SK-N-SH (cell line): Measurements from ENCODE around the gene LRRC8E. TPM values are rescaled to one million over a fixed set of nuclear protein-coding genes. Genes with fewer than 3 reads are reported as not detected.

Experiments used
- CTCF ChIA-PET: fragments of 300-600, 350-600 bp; formaldehyde crosslinking; extraction: SDS; loops from one replicate; lab custom pipeline; 2021; lab: Yijun Ruan, JAX
- POLR2A ChIA-PET: fragments of 350-600 bp; sonication (Branson Sonifier 250); formaldehyde crosslinking; extraction: SDS; loops from one replicate; lab custom pipeline; 2020; ENCODE audit warnings: antibody characterized with exemption, inconsistent platforms; lab: Yijun Ruan, JAX
- DNase-seq: peaks from one replicate; pipeline ENCODE4 v3.0.0; 2012
- H2AFZ ChIP-seq: fragments of 200-600 bp; sonication (generic); 2 replicates; pipeline ENCODE4 v1.8.1; 2016; ENCODE audit warnings: antibody characterized with exemption, mild to moderate bottlenecking, low read depth
- H3F3A ChIP-seq: fragments of 200-600 bp; sonication (generic); replicated peaks from 2 replicates; pipeline ENCODE3; 2016; ENCODE audit warnings: antibody characterized with exemption, mild to moderate bottlenecking; ENCODE audit not compliant: insufficient read depth
- H3K27ac ChIP-seq, 2 experiments: fragments of 200-500 bp in 1 of 2; fragments of 200-600 bp in 1 of 2; sonication (Bioruptor generic) in 1 of 2; sonication (generic), shearing (Covaris generic) in 1 of 2; 2 replicates each; pipeline versions ENCODE4 v1.5.1 to v1.6.1; 2014 to 2016; ENCODE audit warnings: low read depth in 2 of 2, inconsistent platforms in 1 of 2, low read length in 1 of 2, mild to moderate bottlenecking in 1 of 2, mixed read lengths in 1 of 2
- H3K27me3 ChIP-seq: fragments of 200-600 bp; sonication (generic), shearing (Covaris generic); 2 replicates; pipeline ENCODE4 v1.6.1; 2016; ENCODE audit warnings: mixed run types; ENCODE audit not compliant: insufficient read depth
- H3K36me3 ChIP-seq, 2 experiments: fragments of 200-500 bp in 1 of 2; fragments of 200-600 bp in 1 of 2; sonication (Bioruptor generic) in 1 of 2; sonication (generic) in 1 of 2; replicated peaks in 1 of 2; 2 replicates each; pipeline versions ENCODE3 to v1.5.1; 2014 to 2016; ENCODE audit warnings: low read length in 1 of 2, mild to moderate bottlenecking in 1 of 2; ENCODE audit not compliant: insufficient read depth in 2 of 2, control insufficient read depth in 1 of 2
- H3K4me1 ChIP-seq, 2 experiments: fragments of 200-500 bp in 1 of 2; fragments of 200-600 bp in 1 of 2; sonication (Bioruptor generic) in 1 of 2; sonication (generic), shearing (Covaris generic) in 1 of 2; 2 replicates each; pipeline versions ENCODE4 v1.5.1 to v1.6.1; 2014 to 2016; ENCODE audit warnings: low read depth in 1 of 2, low read length in 1 of 2, mixed run types in 1 of 2; ENCODE audit not compliant: insufficient read depth in 2 of 2, control insufficient read depth in 1 of 2
- H3K4me2 ChIP-seq: fragments of 200-600 bp; sonication (generic), shearing (Covaris generic); 2 replicates; pipeline ENCODE4 v1.6.1; 2017; ENCODE audit warnings: mixed run types
- H3K4me3 ChIP-seq, 2 experiments: fragments of 200-500 bp in 1 of 2; fragments of 200-600 bp in 1 of 2; sonication (Bioruptor generic) in 1 of 2; sonication (generic), shearing (Covaris generic) in 1 of 2; 2 replicates each; pipeline versions ENCODE4 v1.5.1 to v1.8.1; 2014 to 2016; ENCODE audit warnings: low read depth in 2 of 2, inconsistent platforms in 1 of 2, low read length in 1 of 2, mild to moderate bottlenecking in 1 of 2, mixed read lengths in 1 of 2, moderate library complexity in 1 of 2
- H3K79me2 ChIP-seq: fragments of 200-600 bp; sonication (generic); 2 replicates; pipeline ENCODE4 v1.8.1; 2017; ENCODE audit warnings: mild to moderate bottlenecking; ENCODE audit not compliant: insufficient read depth
- H3K9ac ChIP-seq: fragments of 200-600 bp; sonication (generic); 2 replicates; pipeline ENCODE4 v1.6.1; 2017; ENCODE audit warnings: mixed run types
- H3K9me2 ChIP-seq: fragments of 200-600 bp; sonication (generic); 2 replicates; pipeline ENCODE4 v1.6.1; 2017; ENCODE audit warnings: mixed run types
- H3K9me3 ChIP-seq: fragments of 200-600 bp; sonication (generic); 2 replicates; pipeline ENCODE4 v1.6.1; 2017; ENCODE audit warnings: mixed run types, mild to moderate bottlenecking, moderate library complexity
- H4K20me1 ChIP-seq: fragments of 200-600 bp; sonication (generic); 2 replicates; pipeline ENCODE4 v1.6.1; 2017; ENCODE audit warnings: mild to moderate bottlenecking, mixed run types; ENCODE audit not compliant: insufficient read depth
- CHD2 ChIP-seq: fragments of 150-350 bp; IDR thresholded peaks from 2 replicates; pipeline ENCODE4 v1.6.1; 2018; ENCODE audit warnings: low read length; ENCODE audit not compliant: partially characterized antibody
- CTCF ChIP-seq: fragments of 200-600 bp; sonication (generic); IDR thresholded peaks from 2 replicates; pipeline ENCODE4 v1.6.1; 2017; ENCODE audit warnings: antibody characterized with exemption, mild to moderate bottlenecking, moderate library complexity
- ELF1 ChIP-seq: IDR thresholded peaks from 2 replicates; pipeline ENCODE4 v1.4.0; 2012
- FOSL2 ChIP-seq: IDR thresholded peaks from 2 replicates; pipeline ENCODE4 v1.4.0; 2012; ENCODE audit warnings: low read depth, mild to moderate bottlenecking, moderate library complexity, borderline replicate concordance
- GABPA ChIP-seq: IDR thresholded peaks from 2 replicates; pipeline ENCODE4 v1.4.0; 2012; ENCODE audit warnings: low read depth, mild to moderate bottlenecking
- GATA2 ChIP-seq: sonication (generic); formaldehyde crosslinking; IDR thresholded peaks from 2 replicates; pipeline ENCODE4 v1.5.0; 2020; ENCODE audit warnings: mild to moderate bottlenecking, missing genetic modification reagents
- IRF3 ChIP-seq: fragments of 150-350 bp; IDR thresholded peaks from 2 replicates; pipeline ENCODE4 v1.6.1; 2016; ENCODE audit warnings: mild to moderate bottlenecking, low read depth, low read length
- JUND ChIP-seq: IDR thresholded peaks from 2 replicates; pipeline ENCODE4 v1.4.0; 2012
- MAX ChIP-seq: IDR thresholded peaks from 2 replicates; pipeline ENCODE4 v1.4.0; 2012; ENCODE audit warnings: low read depth
- MEF2A ChIP-seq: IDR thresholded peaks from 2 replicates; pipeline ENCODE4 v1.4.0; 2012; ENCODE audit warnings: low read depth, borderline replicate concordance
- MXI1 ChIP-seq: IDR thresholded peaks from 2 replicates; pipeline ENCODE4 v1.6.1; 2012; ENCODE audit warnings: mild to moderate bottlenecking, low read depth, low read length, improper control_type of control experiment
- NRF1 ChIP-seq: IDR thresholded peaks from 2 replicates; pipeline ENCODE4 v1.6.1; 2012; ENCODE audit warnings: low read depth, mild to moderate bottlenecking, low read length
- REST ChIP-seq: IDR thresholded peaks from 2 replicates; pipeline ENCODE4 v1.6.1; 2012; ENCODE audit warnings: mild to moderate bottlenecking, low read depth, low read length, moderate library complexity
- SMC3 ChIP-seq: IDR thresholded peaks from 2 replicates; pipeline ENCODE4 v1.6.1; 2012; ENCODE audit warnings: low read depth, low read length, improper control_type of control experiment
- TCF12 ChIP-seq: IDR thresholded peaks from 2 replicates; pipeline ENCODE4 v1.4.0; 2012
- USF1 ChIP-seq: IDR thresholded peaks from 2 replicates; pipeline ENCODE4 v1.4.0; 2012; ENCODE audit warnings: low read depth, borderline replicate concordance
- WGBS: methylation state at CpG from one replicate; pipeline ENCODE4 v1.1.6; 2017; ENCODE audit warnings: low lambda C conversion rate; 5-methylcytosine and 5-hydroxymethylcytosine counted together
- polyA plus RNA-seq, 3 experiments: library from polyadenylated mRNA; depleted of rRNA; stranded (reverse); fragments of >200 nt; gene quantifications; 2 replicates each; pipeline ENCODE4 v1.2.3, GENCODE V29; 2012

Gene LRRC8E
- polyA plus RNA-seq, 1 of the 3 experiments (the other 2 are of a cell fraction): 0.02 TPM

DNA sequence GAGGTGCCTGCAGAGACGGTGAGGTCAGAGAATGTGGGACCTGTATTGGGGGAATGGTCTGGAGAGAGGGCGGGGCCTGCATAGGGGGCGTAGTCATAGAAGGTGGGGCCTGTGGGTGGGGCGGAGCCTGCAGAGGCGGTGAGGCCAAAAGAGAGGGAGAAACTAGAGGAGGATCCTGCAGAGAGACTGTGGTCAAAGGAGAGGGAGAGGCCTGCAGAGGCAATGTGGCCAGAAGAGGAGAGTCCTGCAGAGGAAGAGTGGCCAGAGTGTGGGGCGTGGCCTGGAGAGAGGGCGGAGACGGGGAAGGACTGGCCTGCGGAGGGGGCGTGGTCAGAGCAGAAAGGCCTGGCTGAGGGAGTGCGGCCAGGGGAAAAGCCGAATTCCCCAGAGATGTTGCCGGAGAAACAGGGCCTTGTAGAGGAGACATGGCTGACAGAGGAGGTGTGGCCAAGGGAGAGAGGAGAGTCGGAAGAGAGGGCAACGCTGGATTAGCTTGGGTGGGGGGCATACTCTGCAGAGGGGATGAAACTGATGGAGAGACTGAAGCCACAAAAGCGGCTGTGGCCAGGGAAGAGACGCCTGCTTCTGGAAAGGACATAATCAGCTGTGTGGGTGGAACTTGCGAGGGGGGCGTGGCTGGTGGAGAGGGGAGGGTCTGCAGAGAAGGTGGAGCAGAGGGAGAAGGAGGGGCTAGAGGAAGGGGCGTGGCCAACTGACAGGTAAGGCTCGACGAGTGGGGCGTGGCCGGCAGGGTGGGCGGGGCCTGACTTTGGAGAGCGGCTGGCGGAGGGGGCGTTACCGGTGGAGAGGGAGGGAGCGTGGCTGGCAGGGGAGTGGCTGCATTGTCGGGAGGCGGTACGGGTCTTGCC lies 16.6 kb upstream of the LRRC8E start:
- Histone ChIP-seq H4K20me1 (no peaks in the 10 kb centered on the region), H3K27ac (peak overlapping the region; percentile 53 to 74), H3K4me2 (peak overlapping the region; percentile 55), H3K36me3 (no peaks in the 10 kb centered on the region), H3K4me1 (peaks cover 0 to 30% of the 10 kb centered on the region in 2 experiments; a peak in 2 of 4 replicates), H3K9me2 (no peaks in the 10 kb centered on the region), H3K4me3 (peak overlapping the region in 1 of 2 experiments; percentile 24; a peak in 3 of 4 replicates), H3K27me3 (no peaks in the 10 kb centered on the region), H3K79me2 (no peaks in the 10 kb centered on the region), H3K9me3 (no peaks in the 10 kb centered on the region), H3K9ac (no peak overlapping the region), H3F3A (peaks cover 14% of the 10 kb centered on the region), H2AFZ (peak overlapping the region; percentile 92)
- peak; percentile 83 for DNase-seq
- 11% methylated on average over 30 of the region's 33 CpGs for WGBS
- ChIA-PET CTCF (interaction anchor here (0.7 to 1.6 kb wide), 4 partner anchors 10 to 56 kb away, joined by 3 to 5 read pairs (median 4); partner anchors contain the start of gene MAP2K7), POLR2A (no interaction called here)
- no peak for TF ChIP-seq CHD2
- peak; percentile 47; the same call in 1 of the 2 replicates for TF ChIP-seq MXI1

DNA sequence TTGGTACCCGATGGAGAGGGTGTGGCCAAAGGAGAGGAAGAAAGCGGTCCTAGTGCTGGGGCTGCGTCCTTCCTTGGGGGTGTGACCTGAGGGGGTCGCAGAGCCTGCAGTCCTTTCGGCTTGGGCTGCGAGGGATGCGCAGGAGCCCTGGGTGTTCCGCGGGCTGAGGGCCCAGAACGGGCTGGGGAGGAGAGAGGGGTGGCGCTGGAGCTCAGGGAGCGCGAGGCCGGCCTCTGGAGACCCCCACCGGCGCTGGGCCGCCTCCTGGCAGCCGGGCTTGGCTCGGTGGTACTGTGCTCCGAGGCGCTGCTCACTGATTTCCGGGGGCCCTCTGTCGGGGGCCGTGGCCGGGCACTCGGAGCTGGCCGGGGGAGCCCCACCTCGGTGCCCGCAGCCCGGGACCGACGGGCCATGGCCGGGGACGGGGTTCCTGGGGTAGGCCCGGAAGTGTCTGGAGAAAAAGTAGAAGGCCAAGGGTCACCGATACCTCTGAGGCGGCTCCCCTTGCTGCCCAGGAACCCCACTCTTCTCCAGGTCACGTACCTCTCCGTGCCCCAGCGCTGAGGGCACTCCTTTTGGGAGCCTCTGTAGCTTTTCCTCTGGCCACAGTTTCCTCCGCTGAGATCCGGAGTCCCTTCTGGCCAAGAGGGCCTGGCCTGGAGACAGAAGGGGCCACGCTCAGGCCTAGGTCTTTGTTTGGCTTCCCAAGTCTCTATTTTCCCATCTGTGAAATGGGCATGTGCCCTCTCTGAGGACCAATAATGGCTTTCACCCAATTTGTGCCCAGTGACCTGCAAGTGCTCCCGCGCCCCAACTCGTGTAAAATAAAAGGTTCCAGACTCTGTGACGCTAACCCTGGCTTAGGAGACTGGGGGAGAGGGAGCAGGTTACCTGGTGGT lies 15.8 kb upstream of the LRRC8E start:
- no peak for DNase-seq
- H3K4me3 ChIP-seq: no peak overlapping the region
- CTCF ChIA-PET: interaction anchor here (0.7 to 1.6 kb wide), 6 partner anchors 11 to 55 kb away, joined by 3 to 5 read pairs (median 4); partner anchors contain the start of gene MAP2K7
- no peaks in the 10 kb centered on the region for H3K9me3 ChIP-seq
- peaks cover 14% of the 10 kb centered on the region for H3F3A ChIP-seq
- POLR2A ChIA-PET: no interaction called here
- H3K79me2 ChIP-seq: no peaks in the 10 kb centered on the region
- H3K4me2 ChIP-seq: peak overlapping the region; percentile 55; the same call in 1 of the 2 replicates
- H3K9me2 ChIP-seq: no peaks in the 10 kb centered on the region
- no peaks in the 10 kb centered on the region for H3K27me3 ChIP-seq
- H3K27ac ChIP-seq: no peak overlapping the region; a peak in 1 of 4 replicates
- WGBS: 95% methylated on average over 10 of the region's 47 CpGs
- H2AFZ ChIP-seq: no peak overlapping the region
- no peak overlapping the region for H3K9ac ChIP-seq
- no peaks in the 10 kb centered on the region for H4K20me1 ChIP-seq
- no peaks in the 10 kb centered on the region for H3K36me3 ChIP-seq
- H3K4me1 ChIP-seq: peaks cover 0 to 30% of the 10 kb centered on the region in 2 experiments; a peak in 2 of 4 replicates
- TF ChIP-seq GABPA (no peak), CHD2 (no peak), FOSL2 (no peak), MXI1 (no peak), ELF1 (no peak), TCF12 (no peak), SMC3 (no peak), MAX (no peak), JUND (no peak), GATA2 (CRISPR knock-in tag) (no peak), CTCF (no peak), IRF3 (no peak), NRF1 (no peak), REST (no peak), MEF2A (no peak), USF1 (no peak)
